ENCODE measurements around the gene COL6A5. TPM values are rescaled to one million over a fixed set of nuclear protein-coding genes. Genes with fewer than 3 reads are reported as not detected.

The COL6A5 gene
- total and polyA plus RNA-seq, 4 donors, result 0.01 to 0.09 TPM; not detected in 2

DNA sequence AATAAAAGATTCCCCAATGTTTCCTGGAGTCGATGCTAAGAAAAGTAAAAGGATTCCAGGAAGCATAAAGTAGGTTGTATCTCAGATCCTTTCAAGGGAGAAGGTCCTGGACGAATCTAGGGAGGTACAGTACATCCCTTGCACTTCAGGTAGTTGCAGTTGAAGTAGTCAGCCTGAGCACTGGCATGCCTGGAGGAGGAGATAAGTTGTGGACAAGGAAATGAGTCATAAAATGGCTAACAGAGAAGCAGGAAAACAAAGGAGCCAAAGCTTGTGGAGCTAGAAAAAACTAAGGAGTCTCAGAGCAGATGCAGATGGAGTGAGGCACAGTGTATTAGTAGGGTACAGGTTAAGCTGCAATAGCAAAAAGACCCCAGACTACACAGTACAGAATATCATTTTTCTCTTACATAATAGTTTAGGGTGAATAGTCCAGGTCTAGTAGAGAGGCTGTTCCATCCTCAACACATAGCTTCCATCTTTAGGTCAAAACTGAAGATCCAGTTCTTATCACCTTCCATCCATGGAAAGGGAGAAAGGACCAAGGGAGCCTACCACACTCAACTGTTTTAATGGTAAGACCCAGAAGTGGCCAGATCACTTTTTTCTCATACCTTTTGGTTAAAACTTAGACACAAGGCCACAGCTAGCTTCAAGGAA lies 41.3 kb downstream of the COL6A5 start:
- H3K27ac ChIP-seq (ENCODE audit: low read depth in 1 of 2, low read length in 2 of 2), result no peak overlapping the region
- H3K9ac ChIP-seq (ENCODE audit: low read depth in 1 of 2, low read length in 2 of 2), result no peak overlapping the region
- WGBS, result 52% methylated on average over 2 of the region's 2 CpGs
- H3K4me3 ChIP-seq (ENCODE audit: low read depth in 1 of 3, low read length in 3 of 3), result no peak overlapping the region
- peaks cover 0 to 3% (median 0%) of the 10 kb centered on the region in 4 donors for H3K9me3 ChIP-seq (ENCODE audit: control insufficient read depth in 4 of 4, low read length in 3 of 4)
- DNase-seq (ENCODE audit: low spot score), result no peak
- TF ChIP-seq NR2F2 (IDR thresholded peaks at IDR 0.05), result no peak
- no peak for TF ChIP-seq FOXA1 (IDR thresholded peaks at IDR 0.05)
- TF ChIP-seq, protein P1, sequence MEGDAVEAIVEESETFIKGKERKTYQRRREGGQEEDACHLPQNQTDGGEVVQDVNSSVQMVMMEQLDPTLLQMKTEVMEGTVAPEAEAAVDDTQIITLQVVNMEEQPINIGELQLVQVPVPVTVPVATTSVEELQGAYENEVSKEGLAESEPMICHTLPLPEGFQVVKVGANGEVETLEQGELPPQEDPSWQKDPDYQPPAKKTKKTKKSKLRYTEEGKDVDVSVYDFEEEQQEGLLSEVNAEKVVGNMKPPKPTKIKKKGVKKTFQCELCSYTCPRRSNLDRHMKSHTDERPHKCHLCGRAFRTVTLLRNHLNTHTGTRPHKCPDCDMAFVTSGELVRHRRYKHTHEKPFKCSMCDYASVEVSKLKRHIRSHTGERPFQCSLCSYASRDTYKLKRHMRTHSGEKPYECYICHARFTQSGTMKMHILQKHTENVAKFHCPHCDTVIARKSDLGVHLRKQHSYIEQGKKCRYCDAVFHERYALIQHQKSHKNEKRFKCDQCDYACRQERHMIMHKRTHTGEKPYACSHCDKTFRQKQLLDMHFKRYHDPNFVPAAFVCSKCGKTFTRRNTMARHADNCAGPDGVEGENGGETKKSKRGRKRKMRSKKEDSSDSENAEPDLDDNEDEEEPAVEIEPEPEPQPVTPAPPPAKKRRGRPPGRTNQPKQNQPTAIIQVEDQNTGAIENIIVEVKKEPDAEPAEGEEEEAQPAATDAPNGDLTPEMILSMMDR (IDR thresholded peaks at IDR 0.05; ENCODE audit: low read depth, low read length, missing input control), result no peak
- no peak for TF ChIP-seq RAD21 (IDR thresholded peaks at IDR 0.05)
- TF ChIP-seq HNF4A (conservative IDR thresholded peaks at IDR 0.05), result no peak
- TF ChIP-seq TAF1 (conservative IDR thresholded peaks at IDR 0.05), result no peak
- TF ChIP-seq JUND (IDR thresholded peaks at IDR 0.05), result no peak
- TF ChIP-seq, protein P2, sequence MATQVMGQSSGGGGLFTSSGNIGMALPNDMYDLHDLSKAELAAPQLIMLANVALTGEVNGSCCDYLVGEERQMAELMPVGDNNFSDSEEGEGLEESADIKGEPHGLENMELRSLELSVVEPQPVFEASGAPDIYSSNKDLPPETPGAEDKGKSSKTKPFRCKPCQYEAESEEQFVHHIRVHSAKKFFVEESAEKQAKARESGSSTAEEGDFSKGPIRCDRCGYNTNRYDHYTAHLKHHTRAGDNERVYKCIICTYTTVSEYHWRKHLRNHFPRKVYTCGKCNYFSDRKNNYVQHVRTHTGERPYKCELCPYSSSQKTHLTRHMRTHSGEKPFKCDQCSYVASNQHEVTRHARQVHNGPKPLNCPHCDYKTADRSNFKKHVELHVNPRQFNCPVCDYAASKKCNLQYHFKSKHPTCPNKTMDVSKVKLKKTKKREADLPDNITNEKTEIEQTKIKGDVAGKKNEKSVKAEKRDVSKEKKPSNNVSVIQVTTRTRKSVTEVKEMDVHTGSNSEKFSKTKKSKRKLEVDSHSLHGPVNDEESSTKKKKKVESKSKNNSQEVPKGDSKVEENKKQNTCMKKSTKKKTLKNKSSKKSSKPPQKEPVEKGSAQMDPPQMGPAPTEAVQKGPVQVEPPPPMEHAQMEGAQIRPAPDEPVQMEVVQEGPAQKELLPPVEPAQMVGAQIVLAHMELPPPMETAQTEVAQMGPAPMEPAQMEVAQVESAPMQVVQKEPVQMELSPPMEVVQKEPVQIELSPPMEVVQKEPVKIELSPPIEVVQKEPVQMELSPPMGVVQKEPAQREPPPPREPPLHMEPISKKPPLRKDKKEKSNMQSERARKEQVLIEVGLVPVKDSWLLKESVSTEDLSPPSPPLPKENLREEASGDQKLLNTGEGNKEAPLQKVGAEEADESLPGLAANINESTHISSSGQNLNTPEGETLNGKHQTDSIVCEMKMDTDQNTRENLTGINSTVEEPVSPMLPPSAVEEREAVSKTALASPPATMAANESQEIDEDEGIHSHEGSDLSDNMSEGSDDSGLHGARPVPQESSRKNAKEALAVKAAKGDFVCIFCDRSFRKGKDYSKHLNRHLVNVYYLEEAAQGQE (IDR thresholded peaks at IDR 0.05), result no peak
- no peak for TF ChIP-seq FOXA2 (IDR thresholded peaks at IDR 0.05)
- no peak for TF ChIP-seq GABPA (IDR thresholded peaks at IDR 0.05 in 1 of 2, conservative IDR thresholded peaks at IDR 0.05 in 1 of 2)
- H3K27me3 ChIP-seq (ENCODE audit: control insufficient read depth in 4 of 4, insufficient read depth in 4 of 4, low read length in 3 of 4), result no peaks in the 10 kb centered on the region
- H3K4me1 ChIP-seq (ENCODE audit: control insufficient read depth in 4 of 4, insufficient read depth in 4 of 4, low read length in 3 of 4), result no peaks in the 10 kb centered on the region
- no peaks in the 10 kb centered on the region for H3K36me3 ChIP-seq (ENCODE audit: control insufficient read depth in 4 of 4, insufficient read depth in 3 of 4, low read depth in 1 of 4, low read length in 3 of 4)

DNA sequence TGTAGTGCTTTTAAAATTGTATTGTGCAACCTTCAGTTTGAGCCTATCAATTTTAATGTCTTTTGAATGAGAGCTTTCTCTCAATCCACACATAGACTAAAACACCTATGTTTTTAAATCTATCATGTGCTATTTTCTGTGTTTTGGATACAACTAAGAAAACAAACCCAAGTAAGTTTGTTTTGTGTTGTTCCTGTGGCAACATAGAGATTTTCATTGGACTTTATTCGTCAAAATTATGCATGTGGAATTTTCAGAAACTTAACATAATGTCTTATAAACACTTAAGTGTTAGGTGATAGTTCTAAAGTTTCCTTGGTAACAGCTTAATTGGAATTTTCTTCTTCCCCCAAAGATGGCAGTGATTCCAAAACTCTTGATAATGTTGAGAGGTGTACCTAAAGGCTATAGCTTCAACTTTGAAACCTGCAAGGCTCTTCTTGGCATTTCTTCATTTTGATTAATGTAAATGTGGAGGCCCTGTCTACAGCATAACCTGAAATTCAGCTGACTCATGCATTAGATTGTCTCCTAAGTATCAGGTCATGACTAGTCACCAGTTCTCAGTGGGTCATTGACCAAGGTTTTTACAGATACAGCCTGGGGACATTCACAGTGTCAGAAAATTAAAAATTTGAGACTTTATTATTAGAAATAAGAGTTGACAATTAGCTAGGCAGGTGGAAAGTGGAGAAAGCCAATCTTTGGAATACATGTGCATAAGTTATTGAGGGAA lies 44.4 kb downstream of the COL6A5 start:
- TF ChIP-seq, protein P3, sequence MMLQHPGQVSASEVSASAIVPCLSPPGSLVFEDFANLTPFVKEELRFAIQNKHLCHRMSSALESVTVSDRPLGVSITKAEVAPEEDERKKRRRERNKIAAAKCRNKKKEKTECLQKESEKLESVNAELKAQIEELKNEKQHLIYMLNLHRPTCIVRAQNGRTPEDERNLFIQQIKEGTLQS (IDR thresholded peaks at IDR 0.05), result no peak
- TF ChIP-seq JUND (IDR thresholded peaks at IDR 0.05) (no peak), GABPA (IDR thresholded peaks at IDR 0.05 in 1 of 2, conservative IDR thresholded peaks at IDR 0.05 in 1 of 2) (no peak), HNF4G (IDR thresholded peaks at IDR 0.05) (no peak), YY1 (IDR thresholded peaks at IDR 0.05) (no peak)
- DNase-seq (ENCODE audit: low spot score), result no peak
- no peak overlapping the region for H3K27ac ChIP-seq (ENCODE audit: low read depth in 1 of 2, low read length in 2 of 2)
- no peaks in the 10 kb centered on the region for H3K27me3 ChIP-seq (ENCODE audit: control insufficient read depth in 4 of 4, insufficient read depth in 4 of 4, low read length in 3 of 4)
- H3K36me3 ChIP-seq (ENCODE audit: control insufficient read depth in 4 of 4, insufficient read depth in 3 of 4, low read depth in 1 of 4, low read length in 3 of 4), result no peaks in the 10 kb centered on the region
- H3K4me1 ChIP-seq (ENCODE audit: control insufficient read depth in 4 of 4, insufficient read depth in 4 of 4, low read length in 3 of 4), result no peaks in the 10 kb centered on the region
- peaks cover 0 to 3% (median 0%) of the 10 kb centered on the region in 4 donors for H3K9me3 ChIP-seq (ENCODE audit: control insufficient read depth in 4 of 4, low read length in 3 of 4)
- H3K9ac ChIP-seq (ENCODE audit: low read depth in 1 of 2, low read length in 2 of 2), result no peak overlapping the region
- no peak overlapping the region for H3K4me3 ChIP-seq (ENCODE audit: low read depth in 1 of 3, low read length in 3 of 3)
- 63% methylated on average over 1 of the region's 1 CpG for WGBS
